Femur (tissue), 1 donor: ENCODE data around the gene PRKX.
"Not testable (repeated sequence)": the region's sequence is repeated elsewhere in the genome, so short reads cannot be mapped to it uniquely, and the experiment has no call there.

Source experiments
- DNase-seq: peaks from one replicate; pipeline ENCODE4 v3.0.0-alpha.2; 2017

PRKX gene

DNA sequence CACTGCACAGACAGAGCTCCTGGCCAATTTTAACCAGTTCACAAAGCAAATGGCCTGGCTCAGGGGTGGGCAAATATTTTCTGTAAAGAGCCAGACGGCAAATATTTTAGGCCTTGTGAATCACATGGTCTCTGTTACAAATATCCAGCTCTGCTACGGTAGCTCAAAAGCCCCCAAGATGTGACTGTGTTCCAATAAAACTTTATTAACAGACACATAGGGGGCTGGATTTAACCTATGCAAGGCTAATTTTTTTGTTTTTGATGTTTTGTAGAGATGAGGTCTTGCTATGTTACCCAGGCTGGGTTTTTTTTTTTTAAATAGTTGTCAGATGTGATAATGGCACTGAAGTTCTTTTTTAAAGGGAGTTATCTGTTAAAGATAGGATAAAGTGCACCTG, 65.4 kb downstream of the PRKX start:
- DNase-seq = no peak

DNA sequence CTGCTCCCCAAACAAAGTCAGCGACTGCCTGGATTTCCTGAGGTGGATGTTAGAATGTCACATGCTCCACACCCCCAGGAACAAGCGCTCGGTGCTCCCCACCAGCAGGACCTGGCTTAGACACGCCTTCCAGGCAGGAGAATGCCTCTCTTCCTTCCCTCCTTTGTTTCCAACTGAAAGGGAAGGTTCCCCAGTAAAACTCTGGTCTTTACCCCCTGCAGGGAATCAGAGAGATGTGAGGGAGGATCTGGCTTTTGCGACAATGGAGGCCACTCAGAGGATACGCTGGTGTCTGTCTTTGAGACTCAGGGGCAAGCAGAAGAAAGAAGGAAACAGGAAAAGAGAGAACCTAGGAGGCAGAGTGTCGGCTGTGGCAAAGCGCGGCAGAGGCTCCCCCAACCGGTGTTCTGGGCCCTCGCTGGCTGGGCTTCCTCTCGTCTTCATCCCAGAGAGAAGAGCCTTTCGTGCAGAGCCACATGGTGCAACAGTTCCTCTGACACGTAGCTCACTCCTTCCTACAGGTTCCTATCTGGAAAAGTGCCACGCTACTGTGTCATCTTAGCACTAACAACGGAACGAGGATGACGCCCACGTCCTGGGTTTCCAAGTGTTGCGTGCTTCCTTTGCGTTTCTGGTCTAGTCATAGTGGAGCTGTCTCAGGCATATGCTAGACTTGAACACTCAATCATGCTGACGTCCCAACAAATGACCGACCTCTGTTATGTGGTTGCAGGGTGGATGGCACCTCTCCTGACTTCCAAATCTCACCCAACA, 73.4 kb downstream of the PRKX start:
- DNase-seq = not testable (repeated sequence)

DNA sequence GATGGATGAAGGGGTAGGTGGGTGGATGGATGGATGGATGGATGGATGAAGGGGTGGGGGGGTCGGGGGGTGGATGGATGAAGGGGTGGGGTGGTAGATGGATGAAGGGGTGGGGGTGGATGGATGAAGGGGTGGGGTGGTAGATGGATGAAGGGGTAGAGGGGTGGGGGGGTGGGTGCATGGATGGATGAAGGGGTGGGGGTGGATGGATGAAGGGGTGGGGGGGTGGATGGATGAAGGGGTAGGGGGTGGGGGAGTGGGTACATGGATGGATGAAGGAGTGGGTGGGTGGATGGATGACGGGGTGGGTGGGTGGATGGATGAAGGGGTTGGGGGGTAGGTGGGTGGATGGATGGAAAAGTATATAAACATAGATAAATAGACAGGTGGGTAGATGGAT, 74.2 kb downstream of the PRKX start:
- no peak for DNase-seq

DNA sequence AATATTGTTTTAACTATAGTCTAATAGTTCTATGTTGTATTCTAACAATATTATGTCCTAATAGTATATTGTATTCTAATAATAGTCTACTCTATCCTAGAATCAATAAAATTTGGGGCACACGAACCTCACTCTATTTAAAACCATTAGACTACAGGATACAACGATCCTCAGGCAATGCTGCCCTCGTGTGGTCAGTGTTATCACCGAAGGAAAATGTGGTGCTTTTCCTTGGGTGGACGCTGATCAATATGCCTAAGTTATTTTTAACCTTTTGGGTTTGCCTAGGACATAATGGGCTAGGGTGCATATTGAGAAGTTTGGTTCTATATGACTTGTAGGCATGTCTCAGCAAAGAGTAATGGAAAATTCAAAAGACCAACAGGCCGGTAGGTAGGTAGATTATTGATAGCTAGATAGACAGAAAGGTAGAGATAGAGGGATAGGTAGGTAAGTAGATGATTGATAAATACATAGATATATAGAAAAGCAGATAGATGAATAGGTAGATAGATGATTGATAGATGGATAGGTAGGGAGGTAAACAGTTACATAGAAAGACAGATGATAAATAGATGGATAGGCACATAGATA, 75.1 kb downstream of the PRKX start:
- peak; percentile 62 for DNase-seq

DNA sequence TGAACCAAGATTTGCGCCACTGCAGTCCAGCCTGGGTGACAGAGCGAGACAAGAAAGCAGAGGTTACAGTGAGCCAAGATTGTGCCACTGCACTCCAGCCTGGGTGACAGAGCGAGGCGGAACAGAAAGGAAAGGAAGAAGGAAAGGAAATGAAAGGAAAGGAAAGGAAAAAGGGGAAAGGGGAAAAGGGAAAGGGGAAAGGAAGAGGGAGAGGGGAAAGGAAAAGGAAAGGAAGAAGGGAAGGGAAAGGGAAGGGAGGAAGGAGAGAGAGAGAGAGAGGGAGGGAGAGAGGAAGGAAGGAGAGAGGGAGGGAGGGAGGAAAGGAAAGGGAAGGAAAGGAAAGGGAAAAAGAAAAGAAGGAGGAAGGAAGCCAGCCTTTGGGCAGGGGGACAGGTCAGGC, 76.6 kb downstream of the PRKX start:
- no peak for DNase-seq

DNA sequence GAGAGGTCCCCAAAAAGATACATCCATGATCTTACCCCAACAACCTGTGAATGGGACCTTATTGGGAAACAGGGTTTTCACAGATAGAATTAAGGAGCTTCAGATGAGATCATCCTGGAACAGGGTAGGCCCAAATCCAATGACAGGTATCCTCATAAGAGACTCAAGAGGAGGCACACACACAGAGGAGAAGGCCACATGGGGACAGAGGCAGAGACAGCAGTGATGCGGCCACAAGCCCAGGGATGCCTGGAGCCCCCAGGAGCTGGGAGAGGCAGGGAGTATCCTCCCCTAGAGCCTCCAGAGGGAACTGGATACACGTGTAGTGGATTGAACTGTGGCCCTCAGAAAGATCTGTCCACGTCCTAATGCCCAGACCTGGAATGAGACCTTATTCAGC, 82.3 kb downstream of the PRKX start:
- DNase-seq = no peak

DNA sequence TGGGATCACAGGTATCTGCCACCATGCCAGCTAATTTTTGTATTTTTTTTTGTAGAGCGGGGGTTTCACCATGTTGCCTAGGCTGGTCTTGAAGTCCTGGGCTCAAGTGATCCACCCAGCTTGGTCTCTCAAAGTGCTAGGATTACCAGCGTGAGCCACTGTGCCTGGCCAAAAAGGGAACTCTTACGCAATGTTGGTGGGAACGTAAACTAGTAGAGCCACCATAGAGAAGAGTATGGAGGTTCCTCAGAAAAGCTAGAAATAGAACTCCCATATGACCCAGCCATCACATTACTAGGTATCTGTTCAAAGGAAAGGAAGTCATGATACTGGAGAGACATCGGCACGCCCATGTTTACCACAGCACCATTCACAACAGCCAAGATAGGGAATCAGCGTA, 85.9 kb downstream of the PRKX start:
- DNase-seq = no peak

DNA sequence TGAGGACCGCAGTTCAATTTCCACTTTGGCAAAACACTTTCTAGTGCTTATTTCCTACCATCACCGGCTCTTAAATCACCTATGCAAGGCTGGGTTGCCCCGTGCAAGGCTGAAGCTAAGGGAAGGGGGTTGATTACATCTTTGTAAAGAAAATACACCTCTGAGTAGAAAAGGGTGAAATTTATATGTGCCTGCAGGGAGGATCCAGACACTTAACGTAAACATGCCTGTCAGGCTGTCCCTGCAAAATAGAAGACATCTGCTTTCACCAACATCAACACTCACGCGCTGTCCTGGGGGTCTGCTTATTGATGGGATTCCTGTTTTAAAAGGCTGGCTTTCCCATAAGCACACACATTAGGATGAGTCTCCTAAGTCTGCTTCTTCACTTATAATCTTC, 92.0 kb downstream of the PRKX start:
- DNase-seq = no peak

DNA sequence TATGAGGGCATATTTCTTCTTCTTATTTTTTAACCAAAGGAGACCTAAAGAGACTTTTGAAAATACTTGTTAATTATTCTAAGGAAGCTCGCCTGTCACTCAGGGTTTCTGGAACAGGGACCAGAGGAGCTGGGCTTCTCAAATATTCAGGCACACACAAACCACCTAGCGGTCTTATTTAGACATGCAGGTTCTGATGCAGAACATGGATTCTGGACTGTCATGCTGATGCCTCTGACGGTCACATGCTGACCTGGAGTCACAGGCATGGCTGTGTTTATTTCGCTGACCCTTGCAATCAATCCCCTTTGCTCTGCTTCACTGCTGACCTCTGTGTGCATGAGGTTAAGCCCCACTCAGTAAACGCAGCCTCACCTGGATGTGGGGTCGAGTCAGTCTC, 101.7 kb downstream of the PRKX start:
- DNase-seq = not testable (repeated sequence)

DNA sequence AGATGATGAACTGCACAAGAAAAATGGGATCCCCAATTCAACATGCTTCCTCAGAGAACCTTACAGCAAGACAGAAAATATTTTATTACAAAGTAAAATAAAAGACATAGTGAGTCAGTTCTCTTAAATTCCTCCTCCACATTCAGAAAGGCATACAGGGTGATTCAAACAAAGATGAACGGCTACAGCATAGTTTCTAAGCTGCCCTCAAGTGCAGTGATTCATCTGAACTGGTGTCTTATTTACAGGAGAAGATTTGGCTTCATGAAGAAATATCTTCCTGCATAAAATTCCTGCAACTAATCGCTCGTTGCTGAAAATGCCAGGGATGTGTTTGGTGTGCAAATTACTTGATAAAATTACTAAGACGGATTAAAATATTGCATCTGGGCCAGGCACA, 103.6 kb downstream of the PRKX start:
- no peak for DNase-seq

DNA sequence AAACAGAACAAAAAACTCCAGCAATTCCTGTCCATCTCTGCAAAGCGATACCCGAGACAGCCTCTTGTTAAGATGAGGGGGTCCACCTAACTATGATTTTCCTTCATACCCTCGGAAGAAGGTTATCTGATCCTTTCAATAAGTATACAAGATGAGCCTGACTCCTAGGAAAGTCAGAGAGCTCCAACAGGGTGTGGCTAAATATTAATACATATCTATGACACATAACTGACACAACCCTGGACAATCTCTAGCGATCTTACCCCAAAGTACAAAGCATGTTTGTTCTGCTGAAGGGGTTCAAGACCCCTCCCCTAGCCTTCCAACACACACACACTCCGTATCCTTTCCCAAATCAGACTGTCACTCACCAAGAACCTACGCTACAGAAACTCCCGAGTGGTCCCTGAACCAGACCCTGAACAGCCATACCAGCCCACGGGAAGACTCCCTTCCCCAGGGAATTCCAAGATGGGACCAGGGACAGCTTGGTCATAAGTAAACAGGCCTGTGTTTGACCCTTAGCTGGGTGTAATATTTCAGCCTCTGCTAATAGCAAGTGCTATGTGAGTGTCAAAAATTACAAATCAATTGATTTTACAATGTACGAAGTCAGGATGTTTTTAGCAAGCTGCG, 110.3 kb downstream of the PRKX start:
- no peak for DNase-seq

DNA sequence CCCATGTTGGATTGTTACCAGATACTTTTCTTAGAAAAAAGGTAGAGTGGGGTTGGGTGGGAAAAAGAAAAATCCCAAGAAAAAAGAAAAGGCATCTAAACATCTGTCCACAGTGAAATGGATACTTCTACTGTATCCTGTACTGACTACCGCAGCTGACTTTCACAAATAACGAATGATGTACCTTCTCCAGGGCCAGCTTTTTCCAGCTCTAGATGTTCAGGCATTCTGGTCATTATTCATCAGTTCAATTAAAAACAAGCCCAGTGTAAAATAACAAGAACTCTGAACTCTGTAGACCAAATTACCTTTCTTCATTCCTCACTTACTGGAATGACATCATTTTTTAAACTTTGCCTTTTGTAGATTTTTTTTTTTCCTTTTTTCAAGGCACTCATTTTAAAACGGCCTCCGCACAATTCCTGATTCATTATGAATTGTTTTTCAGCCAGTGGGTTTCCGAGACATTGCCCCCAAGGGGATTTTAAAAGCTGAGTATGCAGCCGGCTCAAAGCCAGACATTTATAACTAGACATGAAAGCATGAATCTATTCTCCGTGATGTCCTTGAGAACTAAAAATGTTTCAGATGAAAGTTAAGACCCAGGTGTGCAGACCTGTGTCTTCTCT, 113.5 kb downstream of the PRKX start:
- DNase-seq = peak; percentile 58

DNA sequence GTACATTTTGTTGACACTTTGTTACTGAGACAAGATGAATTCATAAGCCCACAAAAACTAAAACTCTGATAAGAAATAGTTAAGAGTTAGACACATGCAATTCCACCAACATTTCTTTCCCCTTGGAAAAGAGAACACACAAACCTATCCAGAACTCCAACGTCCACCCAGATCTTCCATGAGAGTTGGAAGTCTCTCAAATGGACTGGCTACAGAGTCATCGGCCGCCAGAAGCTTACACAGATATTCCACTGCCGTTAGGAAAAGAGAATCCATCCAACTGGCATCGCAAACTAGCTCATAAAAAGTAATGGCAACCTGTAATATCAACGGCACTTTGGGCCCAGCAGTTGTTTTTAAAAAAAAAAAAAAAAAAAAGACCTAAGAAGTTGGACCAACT, 114.7 kb downstream of the PRKX start:
- DNase-seq = peak; percentile 71

DNA sequence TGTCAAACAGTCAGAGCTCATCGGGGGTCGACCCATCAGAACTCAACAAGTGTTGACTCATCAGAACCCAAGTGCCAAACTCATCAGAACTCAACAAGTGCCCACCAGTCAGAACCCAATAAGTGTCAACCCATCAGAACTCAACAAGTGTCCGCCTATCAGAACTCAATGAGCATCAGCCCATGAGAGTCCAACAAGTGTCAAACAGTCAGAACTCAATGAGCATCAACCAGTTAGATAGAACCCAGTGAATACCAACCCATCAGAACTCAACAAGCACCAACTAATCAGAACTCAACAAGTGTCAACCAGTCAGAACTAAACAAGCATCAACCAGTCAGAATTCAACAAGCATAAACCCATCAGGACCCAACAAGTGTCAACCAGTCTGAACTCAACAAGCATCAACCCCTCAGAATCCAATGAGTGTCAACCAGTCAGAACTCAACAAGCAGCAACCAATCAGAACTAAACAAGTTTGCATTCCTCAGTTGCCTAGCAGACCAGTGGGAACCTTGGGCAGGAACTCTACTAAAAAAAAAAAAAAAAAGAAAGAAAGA, 115.3 kb downstream of the PRKX start:
- no peak for DNase-seq

DNA sequence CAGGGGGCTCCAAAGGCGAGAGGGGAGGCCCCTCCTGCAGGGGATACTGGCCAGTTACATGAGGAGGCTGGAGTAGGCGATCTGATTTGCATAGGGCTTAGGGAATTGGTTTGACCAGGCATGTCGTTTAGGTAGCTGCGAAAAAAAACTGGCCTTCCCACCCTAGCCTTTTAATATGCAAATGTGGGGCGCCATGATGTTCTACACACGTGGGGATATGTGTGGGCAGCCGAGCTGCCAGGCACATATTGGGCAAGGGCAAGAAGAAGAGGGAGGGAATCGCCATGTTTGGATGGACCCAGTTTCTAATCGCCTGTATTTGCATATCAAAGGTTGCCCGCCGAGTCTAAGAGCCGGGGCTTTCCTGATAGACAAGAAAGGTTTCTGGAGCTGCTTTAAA, 121.3 kb downstream of the PRKX start:
- DNase-seq = no peak

DNA sequence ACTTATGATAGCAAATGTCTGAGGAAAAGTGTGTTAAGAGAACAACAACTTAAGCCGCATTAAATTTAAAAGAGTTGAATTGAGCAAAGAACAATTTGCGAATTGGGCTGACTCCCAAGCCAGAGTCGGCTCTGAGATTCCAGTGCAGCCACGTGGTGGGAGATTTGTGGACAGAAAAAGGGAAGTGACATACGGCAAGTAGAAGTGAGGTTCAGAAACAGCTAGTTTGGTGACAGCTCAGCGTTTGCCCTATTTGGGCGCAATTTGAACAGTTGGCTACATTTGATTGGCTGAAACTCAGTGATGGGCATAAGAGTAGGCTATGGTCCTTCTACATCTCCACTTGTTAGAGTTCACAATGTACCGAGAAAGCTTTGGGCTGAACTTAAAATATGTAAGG, 124.0 kb downstream of the PRKX start:
- DNase-seq = no peak

DNA sequence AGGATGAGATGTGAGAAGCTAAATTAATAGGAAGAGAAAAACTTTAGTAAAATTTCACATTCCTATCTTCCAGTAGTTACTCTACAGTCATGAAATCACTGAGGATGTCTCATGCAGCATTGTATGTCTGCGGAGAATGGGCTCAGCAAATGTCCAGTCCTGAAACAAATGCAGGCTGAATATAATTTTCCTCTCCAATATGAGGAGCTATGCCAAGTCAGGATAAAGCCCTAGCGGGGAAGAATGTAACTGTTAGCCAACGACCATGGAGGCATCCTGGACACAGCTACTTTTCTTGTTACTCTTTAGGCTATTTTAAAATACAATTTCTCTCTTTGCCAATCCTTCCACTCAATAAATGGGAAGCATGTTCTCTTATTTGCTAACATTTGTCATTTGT, 127.7 kb downstream of the PRKX start:
- DNase-seq = no peak

DNA sequence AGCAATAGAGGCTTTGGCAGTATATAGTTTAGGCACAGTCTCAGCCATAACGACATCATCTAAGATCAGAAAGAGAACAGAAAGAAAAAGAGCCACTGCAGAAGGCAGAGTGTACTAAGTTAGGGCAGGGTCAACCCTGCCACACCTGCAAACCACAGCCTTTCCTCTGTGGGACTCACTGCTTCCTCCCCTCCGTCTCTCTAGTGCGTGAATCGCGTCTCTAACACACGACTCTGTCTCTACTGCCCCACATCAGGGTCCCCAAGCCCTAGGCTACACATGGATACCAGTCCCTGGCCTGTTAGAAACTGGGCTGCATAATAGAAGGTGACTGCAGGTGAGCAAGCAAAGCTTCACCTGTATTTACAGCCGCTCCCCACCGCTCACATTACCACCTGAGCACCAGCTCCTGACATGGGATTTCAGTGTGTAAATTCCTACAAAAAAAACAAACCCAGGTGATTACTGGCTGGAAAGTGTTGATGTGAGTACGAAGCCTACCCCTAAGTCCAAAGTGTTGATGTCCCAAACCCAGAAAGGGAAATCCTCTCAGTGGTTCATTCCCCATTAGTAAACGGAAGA, 128.9 kb downstream of the PRKX start:
- no peak for DNase-seq

DNA sequence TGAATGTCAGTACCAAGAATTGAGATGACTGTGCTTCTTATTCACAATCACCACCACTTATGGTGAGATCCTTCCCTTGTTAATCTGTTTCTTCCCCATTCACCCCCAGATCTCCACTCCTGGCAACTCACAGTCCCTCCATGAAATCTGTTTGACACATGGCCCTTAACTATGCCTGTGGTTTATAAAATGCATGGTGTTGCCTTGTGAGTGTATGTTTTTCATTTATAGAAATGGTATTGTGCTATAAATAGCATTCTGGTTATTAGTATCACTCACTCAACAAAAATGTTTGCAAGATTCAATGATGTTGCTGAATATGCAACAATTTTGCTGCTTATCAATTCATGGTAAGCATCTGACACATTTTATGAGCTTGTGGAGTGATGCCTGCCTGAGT, 131.0 kb downstream of the PRKX start:
- no peak for DNase-seq

DNA sequence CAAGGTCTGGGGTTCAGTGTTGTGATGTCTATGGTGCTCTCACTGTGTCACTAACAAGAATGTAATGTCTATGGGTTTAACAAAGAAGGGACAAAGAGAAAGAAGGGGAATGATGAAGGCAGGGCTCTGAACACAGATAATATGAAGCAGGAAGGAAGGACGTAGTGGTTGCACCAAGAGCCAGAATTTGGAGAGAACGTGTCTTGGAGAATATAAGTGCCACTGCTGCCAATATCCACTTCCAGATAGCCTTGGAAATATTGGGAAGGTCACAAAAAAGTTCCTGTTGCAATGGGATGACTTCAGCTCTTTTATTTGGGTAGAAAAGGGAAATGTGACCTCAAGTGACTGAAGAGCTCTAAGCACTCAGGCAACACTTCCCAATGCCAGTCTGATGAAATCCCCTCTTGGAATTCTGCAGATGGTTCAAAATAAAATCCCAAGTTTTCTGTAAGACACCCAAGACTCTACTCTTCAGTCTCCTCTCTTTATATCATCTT, 131.8 kb downstream of the PRKX start:
- DNase-seq = no peak

DNA sequence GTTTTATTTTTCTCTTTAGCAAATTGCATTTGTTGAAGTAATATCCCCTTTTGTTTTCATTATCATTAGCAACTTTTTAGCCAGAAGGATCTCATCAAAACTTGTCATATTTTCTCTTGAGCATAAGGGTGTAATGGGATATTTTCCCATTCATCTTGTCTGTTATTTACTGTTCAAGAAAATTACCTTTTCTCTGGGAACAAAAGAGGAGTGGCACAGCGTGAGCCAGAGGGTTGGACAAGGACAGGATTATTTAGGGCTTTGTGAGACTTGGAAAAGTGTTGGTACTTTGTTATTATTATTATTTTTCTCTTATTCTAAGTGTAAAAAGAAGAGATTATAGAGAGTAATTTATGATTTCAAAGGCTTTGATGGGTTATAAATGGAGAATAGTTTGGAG, 135.9 kb downstream of the PRKX start:
- DNase-seq = no peak

DNA sequence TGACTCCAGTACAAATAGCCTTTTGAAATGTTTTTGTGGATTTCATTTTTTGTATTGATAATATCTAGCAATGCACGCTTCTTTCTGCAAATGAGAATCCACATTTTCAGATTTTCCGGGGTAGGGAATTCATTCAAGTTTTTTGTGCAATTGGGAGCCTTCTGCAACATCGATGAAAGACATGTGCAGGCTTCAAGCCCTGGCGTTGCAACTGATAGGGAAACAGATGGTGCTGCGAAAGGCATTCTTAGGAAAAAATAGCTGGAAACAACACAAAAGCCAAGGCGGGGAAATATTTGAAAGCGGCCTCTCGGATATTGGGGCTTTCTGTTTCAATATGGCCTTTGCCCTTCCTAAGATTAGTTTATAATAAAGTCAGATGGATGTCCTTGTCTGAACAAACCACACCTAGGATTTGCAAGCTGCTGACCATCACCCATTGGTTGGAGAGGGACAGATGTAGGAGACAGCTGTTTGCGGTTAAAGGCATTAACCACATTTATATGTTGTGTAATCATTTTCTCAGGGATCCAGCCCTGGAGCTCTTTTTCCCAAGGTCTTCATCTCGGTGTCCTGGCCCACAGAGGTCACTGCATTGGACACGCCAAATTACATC, 136.5 kb downstream of the PRKX start:
- DNase-seq = peak; percentile 41

DNA sequence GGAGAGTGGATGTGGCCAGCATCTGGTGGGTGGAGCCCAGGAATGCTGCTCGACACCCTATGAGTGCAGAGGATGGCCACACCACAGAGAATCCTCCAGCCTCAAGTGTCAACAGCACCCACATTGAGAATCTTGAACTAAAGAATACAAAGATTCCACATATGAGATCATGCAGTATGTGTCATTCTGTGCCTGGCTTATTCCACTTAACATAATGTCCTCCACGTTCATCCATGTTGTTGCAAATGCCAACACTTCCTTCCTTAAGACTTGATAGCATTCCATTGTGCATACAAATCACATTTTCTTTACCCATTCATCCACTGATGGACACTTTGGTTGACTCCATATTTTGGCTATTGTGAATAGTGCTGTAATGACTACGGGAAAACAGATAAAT, 145.8 kb downstream of the PRKX start:
- no peak for DNase-seq
